HG03095 (cell line): ENCODE data around the gene JAZF1.

Experiments used
- ATAC-seq: cut with Tn5 transposase; IDR thresholded peaks from one replicate; pipeline ENCODE4 v1.9.1; 2021; ENCODE audit warnings: moderate library complexity; ENCODE audit not compliant: unreplicated experiment

Gene JAZF1

DNA sequence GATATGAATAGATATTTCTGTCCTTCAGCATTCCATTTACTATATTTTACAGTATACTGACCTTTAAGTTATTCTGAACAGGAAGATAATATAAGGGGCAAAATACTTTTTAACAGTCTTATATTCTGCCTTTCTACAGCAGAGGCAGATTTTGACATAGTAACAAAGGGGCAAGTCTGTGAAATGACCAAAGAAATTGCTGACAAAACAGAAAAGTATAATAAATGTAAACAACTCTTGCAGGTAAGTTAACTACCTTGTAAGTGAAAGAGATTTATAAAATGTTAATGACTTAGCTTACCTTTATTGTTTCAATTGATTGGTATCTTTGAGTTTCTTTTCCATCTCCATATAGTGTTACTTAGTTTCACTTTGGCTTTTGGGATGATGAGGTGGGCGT is 384.6 kb downstream of the JAZF1 start:
- ATAC-seq, result no peak

DNA sequence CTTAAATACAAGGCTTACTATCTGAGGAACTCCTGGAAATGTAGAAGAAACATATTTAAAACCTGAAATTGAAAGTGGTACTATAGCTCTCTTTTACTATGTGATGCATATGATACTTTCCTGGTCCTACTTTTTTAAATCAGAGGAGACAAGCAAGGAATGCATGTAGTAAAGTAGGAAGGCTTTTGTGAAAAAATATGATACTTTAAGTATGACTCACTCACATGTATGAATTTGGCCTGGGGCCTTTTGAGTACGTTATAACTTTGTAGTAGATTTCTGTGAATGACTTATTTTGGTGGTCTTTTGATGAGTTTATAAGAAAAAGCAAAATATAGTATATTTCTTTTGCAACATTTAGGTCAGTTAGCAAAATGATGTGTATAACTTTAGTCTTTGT is 386.8 kb downstream of the JAZF1 start:
- no peak for ATAC-seq

DNA sequence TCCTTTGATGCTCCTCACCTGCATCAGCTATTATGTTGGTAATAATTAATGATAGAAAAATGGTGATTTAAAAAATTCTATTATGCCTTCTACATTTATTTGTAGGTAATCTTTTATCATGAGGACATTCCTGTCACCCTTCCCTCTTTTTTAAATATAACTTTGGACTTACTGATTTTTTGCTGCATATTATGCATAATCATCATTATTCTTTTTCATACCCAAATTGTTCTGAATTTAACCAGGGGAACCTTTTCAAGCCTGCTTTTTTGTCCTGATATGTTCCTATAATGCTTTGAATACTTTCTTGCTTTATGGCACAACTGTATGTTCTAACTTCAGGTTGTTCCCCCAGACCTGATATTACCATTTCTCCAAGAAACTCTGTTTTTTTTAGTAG is 392.2 kb downstream of the JAZF1 start:
- no peak for ATAC-seq

DNA sequence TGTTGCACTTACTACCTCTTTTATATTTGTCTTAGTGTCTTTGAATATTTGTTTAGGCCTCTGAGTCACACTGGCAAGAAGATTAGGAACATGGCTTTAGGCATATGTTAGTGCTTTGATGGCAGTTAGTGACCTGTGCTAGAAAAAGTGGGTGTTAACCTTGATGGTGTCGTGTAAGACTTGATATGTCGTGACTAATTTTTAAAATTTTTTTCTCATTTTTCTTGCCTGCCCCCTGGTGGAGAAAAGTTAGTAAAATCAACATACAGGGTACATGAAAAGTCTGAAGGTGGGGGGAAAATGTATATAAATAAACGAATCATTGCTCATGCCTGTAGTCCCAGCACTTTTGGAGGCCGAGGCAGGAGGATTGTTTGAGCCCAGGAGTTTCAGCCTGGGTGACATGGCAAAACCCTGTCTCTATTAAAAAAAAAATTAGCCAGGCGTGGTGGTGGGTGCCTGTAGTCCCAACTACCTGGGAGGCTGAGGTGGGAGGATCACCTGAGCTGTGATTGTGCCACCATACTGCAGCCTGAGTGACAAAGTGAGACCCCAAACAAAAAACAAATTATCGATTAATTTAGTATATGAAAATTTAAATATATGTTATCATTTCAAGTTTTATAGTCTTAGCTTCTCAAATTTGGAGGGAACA is 396.1 kb downstream of the JAZF1 start:
- no peak for ATAC-seq

DNA sequence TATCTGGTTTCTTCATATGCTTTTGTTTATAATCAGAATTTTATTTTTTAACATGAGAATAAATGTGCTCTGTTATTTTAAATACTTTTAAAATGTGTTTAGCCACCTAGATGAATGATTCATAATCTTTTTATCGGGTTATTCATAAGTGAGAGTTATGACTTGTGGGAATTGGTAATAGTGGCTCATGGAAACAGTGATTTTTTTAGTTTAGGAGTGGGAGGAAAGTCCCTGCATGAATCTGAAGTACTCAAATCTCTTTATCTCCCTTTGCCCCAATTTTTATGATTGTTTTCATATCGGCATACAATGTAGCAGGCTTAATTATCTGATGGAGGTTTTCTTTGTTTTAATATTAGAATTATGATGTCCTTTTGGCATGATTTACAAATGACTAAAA is 397.7 kb downstream of the JAZF1 start:
- ATAC-seq, result no peak

DNA sequence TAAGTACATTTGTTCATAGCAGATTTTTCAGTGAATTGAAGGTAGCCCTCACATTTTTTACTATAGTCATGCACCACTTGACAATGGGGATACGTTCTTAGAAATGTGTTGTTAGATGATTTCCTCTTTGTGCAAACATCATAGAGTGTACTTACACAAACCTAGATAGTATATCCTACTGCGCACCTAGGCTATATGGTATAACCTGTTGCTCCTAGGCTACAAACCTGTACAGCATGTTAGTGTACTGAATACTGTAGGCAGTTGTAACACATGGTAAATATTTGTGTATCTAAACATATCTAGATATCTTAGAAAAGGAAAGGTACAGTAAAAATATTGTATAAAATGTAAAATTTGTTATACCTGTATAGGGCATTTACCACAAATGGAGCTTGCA is 399.4 kb downstream of the JAZF1 start:
- ATAC-seq, result no peak
